ENCODE data around the gene EXOC6. TPM values are rescaled to one million over a fixed set of nuclear protein-coding genes. Genes with fewer than 3 reads are reported as not detected.

Gene EXOC6
- total RNA-seq, 1 experiment from 2014 or later, result 12.9 TPM

DNA sequence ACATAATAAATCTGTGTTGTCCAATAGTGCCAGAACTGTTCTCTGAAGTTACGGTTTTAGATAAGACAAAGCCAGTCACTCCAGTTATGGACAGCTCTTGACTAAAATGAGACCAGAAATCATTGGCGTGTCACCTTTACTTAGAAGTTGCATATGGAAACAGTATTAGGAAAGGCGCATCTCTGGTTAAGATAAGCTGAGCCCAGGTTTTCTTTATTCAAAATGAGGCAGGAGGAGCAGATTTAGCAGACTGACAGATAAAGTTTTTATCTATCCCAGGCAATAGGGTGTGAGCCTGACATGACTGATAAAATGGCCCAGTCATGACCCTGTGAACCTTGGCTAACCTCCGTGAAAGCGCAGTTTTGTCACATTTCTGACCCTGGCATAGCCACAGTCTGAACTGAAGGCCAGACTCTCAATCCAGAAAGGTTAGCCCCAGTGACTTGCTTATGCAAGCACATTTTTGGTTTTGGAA lies 229.6 kb downstream of the EXOC6 start:
- H3K4me1 ChIP-seq (ENCODE audit: control insufficient read depth in 1 of 2, insufficient read depth in 2 of 2, low read length in 2 of 2), result peaks cover 8 to 23% of the 10 kb centered on the region in 2 experiments; a peak in 2 of 4 replicates
- no peaks in the 10 kb centered on the region for H3K9me3 ChIP-seq (ENCODE audit: control insufficient read depth in 1 of 2, insufficient read depth in 1 of 2, low read depth in 1 of 2, low read length in 2 of 2)
- H3K27me3 ChIP-seq (ENCODE audit: insufficient read depth, low read length), result no peaks in the 10 kb centered on the region
- CTCF ChIA-PET, result interaction anchor here (1.0 kb wide), 1 partner anchor 10 kb away, joined by 3 read pairs; no protein-coding TSS in a partner anchor
- DNase-seq (ENCODE audit: low read depth, low spot score) (no peak), ATAC-seq (no peak)
- H3K9ac ChIP-seq (ENCODE audit: low read length), result no peak overlapping the region
- BruUV-seq (replicated peaks), result no TSS peak
- H3K4me2 ChIP-seq (ENCODE audit: low read length), result no peak overlapping the region
- H3K9me2 ChIP-seq (ENCODE audit: insufficient read depth), result no peaks in the 10 kb centered on the region
- no peaks in the 10 kb centered on the region for H4K20me1 ChIP-seq (ENCODE audit: insufficient read depth)
- no peak overlapping the region for H2AFZ ChIP-seq (ENCODE audit: low read depth, low read length, poor library complexity, severe bottlenecking)
- intact Hi-C loops (cut with micrococcal nuclease), result loop anchor here (10.0 kb wide), 1 partner anchor 193 kb away; no protein-coding TSS in a partner anchor
- H3K4me3 ChIP-seq (replicated peaks in 1 of 2; ENCODE audit: low read depth in 1 of 2, low read length in 2 of 2), result no peak overlapping the region
- TF ChIP-seq TCF7L2 (IDR thresholded peaks at IDR 0.05; ENCODE audit: borderline replicate concordance, extremely low read depth, insufficient read depth, insufficient read length) (no peak), CBX3 (IDR thresholded peaks at IDR 0.05; ENCODE audit: low read depth) (no peak), POLR2AphosphoS5 (IDR thresholded peaks at IDR 0.05; ENCODE audit: low read depth, low read length) (no peak), ZNF274 (IDR thresholded peaks at IDR 0.05; ENCODE audit: low read depth, low read length) (no peak), RAD21 (IDR thresholded peaks at IDR 0.05; ENCODE audit: low read depth) (no peak), ELF1 (IDR thresholded peaks at IDR 0.05; ENCODE audit: borderline replicate concordance, low read depth) (no peak), ZFX (IDR thresholded peaks at IDR 0.05) (no peak)
- TF ChIP-seq, protein P1, sequence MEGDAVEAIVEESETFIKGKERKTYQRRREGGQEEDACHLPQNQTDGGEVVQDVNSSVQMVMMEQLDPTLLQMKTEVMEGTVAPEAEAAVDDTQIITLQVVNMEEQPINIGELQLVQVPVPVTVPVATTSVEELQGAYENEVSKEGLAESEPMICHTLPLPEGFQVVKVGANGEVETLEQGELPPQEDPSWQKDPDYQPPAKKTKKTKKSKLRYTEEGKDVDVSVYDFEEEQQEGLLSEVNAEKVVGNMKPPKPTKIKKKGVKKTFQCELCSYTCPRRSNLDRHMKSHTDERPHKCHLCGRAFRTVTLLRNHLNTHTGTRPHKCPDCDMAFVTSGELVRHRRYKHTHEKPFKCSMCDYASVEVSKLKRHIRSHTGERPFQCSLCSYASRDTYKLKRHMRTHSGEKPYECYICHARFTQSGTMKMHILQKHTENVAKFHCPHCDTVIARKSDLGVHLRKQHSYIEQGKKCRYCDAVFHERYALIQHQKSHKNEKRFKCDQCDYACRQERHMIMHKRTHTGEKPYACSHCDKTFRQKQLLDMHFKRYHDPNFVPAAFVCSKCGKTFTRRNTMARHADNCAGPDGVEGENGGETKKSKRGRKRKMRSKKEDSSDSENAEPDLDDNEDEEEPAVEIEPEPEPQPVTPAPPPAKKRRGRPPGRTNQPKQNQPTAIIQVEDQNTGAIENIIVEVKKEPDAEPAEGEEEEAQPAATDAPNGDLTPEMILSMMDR (IDR thresholded peaks at IDR 0.05 in 2 of 3, conservative IDR thresholded peaks at IDR 0.05 in 1 of 3; ENCODE audit: borderline replicate concordance in 1 of 3, insufficient read depth in 1 of 3, low read depth in 2 of 3, low read length in 2 of 3), result no peak
- H3K36me3 ChIP-seq (ENCODE audit: control insufficient read depth in 1 of 2, insufficient read depth in 2 of 2, low read length in 2 of 2), result no peaks in the 10 kb centered on the region
- no peak overlapping the region for H3K27ac ChIP-seq (ENCODE audit: low read depth, low read length)
- no peaks in the 10 kb centered on the region for H3K79me2 ChIP-seq (ENCODE audit: insufficient read depth, low read length)
- POLR2A ChIA-PET, result no interaction called here
- RAD21 ChIA-PET (ENCODE audit: low non-redundant PET in 1 of 2, low total read pairs in 2 of 2, uncharacterized antibody in 2 of 2, unreplicated experiment in 2 of 2), result no interaction called here
